GM13976 (cell line): Measurements from ENCODE around the gene RPS4Y1.

Experiments
- DNase-seq: peaks from one replicate; pipeline ENCODE4 v3.0.0; 2012; ENCODE audit warnings: low spot score
- in situ Hi-C: fragments of 300-500 bp; cut with MboI; formaldehyde crosslinking; loops from one replicate; pipeline ENCODE4 v1.12.0; 2022; ENCODE audit warnings: low sequenced_read_pairs, mixed read lengths, inconsistent platforms; ENCODE audit not compliant: unreplicated experiment
- TF ChIP-seq, protein P1 (sequence below): IDR thresholded peaks from 2 replicates; pipeline ENCODE4 v1.5.1; 2012; ENCODE audit warnings: borderline replicate concordance, mild to moderate bottlenecking; ENCODE audit not compliant: insufficient read depth; ENCODE audit errors: extremely low read depth, missing control alignments, control extremely low read depth

The RPS4Y1 gene

DNA sequence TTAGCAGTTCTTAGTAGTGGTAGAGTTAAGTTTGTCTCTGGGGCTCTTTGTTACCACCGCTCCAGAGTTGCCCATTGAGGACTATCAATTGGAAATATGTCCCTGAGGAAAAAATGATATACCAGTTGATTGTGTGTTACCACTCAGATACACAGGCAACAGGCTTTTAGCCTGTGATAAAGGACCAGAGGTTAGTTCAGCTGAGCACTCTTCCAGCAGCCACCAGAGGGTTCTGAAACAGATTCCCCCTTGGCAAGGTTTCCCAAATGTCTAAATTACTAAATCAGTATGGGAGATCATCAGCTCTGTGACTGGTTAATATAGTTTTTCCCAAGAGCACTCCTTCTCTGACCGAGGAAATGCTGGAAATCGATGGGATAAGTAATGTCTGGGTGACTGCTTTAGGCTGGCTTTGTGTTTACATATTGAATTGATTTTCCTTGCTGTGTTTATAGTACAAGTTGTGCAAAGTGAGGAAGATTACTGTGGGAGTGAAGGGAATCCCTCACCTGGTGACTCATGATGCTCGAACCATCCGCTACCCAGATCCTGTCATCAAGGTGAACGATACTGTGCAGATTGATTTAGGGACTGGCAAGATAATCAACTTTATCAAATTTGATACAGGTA lies 12.9 kb downstream of the RPS4Y1 start:
- no peak for DNase-seq
- TF ChIP-seq, protein P1, sequence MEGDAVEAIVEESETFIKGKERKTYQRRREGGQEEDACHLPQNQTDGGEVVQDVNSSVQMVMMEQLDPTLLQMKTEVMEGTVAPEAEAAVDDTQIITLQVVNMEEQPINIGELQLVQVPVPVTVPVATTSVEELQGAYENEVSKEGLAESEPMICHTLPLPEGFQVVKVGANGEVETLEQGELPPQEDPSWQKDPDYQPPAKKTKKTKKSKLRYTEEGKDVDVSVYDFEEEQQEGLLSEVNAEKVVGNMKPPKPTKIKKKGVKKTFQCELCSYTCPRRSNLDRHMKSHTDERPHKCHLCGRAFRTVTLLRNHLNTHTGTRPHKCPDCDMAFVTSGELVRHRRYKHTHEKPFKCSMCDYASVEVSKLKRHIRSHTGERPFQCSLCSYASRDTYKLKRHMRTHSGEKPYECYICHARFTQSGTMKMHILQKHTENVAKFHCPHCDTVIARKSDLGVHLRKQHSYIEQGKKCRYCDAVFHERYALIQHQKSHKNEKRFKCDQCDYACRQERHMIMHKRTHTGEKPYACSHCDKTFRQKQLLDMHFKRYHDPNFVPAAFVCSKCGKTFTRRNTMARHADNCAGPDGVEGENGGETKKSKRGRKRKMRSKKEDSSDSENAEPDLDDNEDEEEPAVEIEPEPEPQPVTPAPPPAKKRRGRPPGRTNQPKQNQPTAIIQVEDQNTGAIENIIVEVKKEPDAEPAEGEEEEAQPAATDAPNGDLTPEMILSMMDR: no peak
- in situ Hi-C loops: no loop called here

DNA sequence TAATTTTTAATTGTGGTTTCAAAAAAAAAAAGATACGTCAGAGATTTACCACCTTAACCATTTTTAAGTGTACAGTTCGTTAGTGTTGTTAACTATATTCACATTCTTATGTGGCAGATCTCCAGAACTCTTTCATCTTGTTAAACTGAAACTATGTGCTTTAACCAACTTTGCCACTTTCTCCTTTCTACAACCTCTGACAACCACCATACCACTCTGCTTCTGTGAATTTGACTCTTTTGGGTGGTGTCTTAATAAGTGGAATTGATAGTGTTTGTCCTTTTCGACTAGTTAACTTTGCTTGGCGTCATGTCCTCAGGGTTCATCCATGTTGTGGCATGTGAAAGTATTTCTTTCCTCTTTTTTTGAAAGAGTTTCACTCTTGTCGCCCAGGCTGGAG lies 15.7 kb downstream of the RPS4Y1 start:
- TF ChIP-seq, protein P1: no peak
- in situ Hi-C loops: no loop called here
- no peak for DNase-seq

DNA sequence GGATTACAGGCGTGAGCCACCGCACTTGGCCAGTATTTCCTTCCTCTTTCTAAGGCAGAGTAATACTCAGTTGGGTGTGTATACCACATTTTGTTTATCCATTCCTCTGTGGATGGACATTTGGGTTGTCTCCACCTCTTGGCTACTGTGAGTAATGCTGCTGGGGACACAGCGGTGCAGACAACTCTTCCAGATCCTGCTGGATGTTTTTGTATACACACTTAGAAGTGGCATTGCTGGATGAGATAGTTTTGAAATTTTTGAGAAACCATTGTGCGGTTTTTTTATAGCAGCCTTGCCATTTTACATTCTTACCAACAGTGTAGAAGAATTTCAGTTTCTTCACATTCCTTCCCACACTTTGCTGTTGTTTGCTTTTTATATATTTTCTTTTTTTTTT lies 16.3 kb downstream of the RPS4Y1 start:
- DNase-seq: no peak
- TF ChIP-seq, protein P1: no peak
- in situ Hi-C loops: no loop called here

DNA sequence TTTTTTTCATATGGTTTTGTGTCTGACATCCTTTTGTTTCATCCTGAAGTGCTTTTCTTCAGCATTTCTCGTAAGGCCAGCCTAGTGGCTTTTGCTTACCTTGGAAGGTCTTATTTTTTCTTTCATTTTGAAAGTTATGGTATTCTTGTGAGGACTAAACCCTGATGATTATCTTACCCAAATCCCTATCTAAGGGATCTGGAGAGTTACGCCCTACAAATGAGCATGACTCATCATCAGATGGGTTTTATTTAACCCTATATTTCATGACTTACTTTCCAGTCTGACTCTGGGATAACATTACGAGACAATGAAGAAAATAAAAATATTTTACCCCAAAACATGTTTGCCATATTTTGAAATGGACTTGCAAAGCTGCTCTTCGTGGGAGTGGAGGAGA lies 18.4 kb downstream of the RPS4Y1 start:
- no peak for DNase-seq
- TF ChIP-seq, protein P1: no peak
- in situ Hi-C loops: no loop called here

DNA sequence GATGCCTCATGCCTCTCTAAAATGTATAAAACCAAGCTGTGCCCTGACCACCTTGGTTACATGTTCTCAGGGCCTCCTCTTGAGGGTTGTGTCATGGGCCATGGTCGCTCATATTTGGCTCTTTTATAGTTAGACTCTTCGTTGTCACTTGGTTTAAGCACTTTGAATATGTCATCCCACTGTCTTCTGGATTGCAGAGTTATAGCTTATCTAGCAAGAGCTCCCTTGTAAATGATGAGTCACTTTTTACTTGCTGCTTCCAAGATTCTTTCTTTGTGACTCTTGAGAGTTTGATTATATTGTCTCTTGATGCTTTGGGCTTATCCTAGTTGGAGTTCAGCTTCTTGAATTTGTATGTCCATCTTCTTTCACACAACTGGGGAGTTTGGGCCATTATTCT lies 19.1 kb downstream of the RPS4Y1 start:
- no peak for DNase-seq
- in situ Hi-C loops: no loop called here
- TF ChIP-seq, protein P1: no peak

DNA sequence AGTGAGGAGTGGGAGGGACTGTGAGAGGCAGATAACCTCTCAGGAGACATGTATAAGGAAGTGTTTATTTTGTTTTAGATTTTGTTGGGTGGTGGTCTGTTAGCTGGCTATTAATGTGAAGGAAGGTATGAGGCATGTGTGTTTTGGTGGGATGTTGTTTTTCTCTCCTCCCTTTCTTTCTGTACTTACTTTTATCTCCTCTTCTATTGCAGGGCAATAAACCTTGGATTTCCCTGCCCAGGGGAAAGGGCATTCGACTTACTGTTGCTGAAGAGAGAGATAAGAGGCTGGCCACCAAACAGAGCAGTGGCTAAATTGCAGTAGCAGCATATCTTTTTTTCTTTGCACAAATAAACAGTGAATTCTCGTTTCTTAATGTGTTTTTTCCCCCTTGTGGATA lies 25.2 kb downstream of the RPS4Y1 start:
- no peak for DNase-seq
- in situ Hi-C loops: no loop called here
- TF ChIP-seq, protein P1: no peak
